NB4 (cell line): ENCODE data around the gene SPAG5.

Source experiments
- DNase-seq: peaks from one replicate; pipeline ENCODE4 v3.0.0; 2010; ENCODE audit warnings: low read depth
- H3K4me3 ChIP-seq: one replicate; pipeline ENCODE4 v1.5.1; 2011; ENCODE audit warnings: mild to moderate bottlenecking, low read depth, low read length, moderate library complexity
- MYC ChIP-seq: IDR thresholded peaks from 2 replicates; pipeline ENCODE4 v1.6.1; 2011; ENCODE audit warnings: low read depth, low read length
- POLR2A ChIP-seq: IDR thresholded peaks from 2 replicates; pipeline ENCODE4 v1.6.1; 2011; ENCODE audit warnings: mild to moderate bottlenecking; ENCODE audit not compliant: insufficient read length; ENCODE audit errors: extremely low read depth
- TF ChIP-seq, protein P1 (sequence below): IDR thresholded peaks from 2 replicates; pipeline ENCODE4 v1.6.1; 2011; ENCODE audit warnings: low read depth, low read length
- TF ChIP-seq, protein P2 (sequence below): IDR thresholded peaks from one replicate; pipeline ENCODE4 v1.5.1; 2012; ENCODE audit warnings: low read depth, low read length

The SPAG5 gene

DNA sequence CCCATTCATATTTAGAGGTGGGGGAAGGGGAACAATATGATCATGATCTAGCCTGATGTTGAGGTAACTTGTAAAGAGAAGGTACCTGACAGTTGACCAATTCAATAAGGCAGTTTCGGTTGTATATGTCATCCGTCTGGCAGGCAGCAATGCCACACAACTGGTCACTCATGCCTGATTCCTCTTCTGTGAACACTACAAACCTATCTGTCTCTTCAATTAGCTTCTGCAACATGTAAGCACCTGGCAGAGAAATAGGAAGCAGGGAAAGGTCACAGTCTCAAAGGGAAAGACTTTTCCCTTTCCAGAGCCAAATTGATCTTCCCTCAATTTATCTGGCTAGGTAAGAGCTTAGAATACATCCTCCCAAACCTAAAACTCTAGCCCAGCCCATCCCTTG is 25.3 kb upstream of the SPAG5 start:
- no peak for DNase-seq
- TF ChIP-seq POLR2A = no peak
- TF ChIP-seq, protein P1, sequence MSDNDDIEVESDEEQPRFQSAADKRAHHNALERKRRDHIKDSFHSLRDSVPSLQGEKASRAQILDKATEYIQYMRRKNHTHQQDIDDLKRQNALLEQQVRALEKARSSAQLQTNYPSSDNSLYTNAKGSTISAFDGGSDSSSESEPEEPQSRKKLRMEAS = no peak
- TF ChIP-seq, protein P2, sequence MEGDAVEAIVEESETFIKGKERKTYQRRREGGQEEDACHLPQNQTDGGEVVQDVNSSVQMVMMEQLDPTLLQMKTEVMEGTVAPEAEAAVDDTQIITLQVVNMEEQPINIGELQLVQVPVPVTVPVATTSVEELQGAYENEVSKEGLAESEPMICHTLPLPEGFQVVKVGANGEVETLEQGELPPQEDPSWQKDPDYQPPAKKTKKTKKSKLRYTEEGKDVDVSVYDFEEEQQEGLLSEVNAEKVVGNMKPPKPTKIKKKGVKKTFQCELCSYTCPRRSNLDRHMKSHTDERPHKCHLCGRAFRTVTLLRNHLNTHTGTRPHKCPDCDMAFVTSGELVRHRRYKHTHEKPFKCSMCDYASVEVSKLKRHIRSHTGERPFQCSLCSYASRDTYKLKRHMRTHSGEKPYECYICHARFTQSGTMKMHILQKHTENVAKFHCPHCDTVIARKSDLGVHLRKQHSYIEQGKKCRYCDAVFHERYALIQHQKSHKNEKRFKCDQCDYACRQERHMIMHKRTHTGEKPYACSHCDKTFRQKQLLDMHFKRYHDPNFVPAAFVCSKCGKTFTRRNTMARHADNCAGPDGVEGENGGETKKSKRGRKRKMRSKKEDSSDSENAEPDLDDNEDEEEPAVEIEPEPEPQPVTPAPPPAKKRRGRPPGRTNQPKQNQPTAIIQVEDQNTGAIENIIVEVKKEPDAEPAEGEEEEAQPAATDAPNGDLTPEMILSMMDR = no peak
- TF ChIP-seq MYC = no peak
- no peak overlapping the region for H3K4me3 ChIP-seq

DNA sequence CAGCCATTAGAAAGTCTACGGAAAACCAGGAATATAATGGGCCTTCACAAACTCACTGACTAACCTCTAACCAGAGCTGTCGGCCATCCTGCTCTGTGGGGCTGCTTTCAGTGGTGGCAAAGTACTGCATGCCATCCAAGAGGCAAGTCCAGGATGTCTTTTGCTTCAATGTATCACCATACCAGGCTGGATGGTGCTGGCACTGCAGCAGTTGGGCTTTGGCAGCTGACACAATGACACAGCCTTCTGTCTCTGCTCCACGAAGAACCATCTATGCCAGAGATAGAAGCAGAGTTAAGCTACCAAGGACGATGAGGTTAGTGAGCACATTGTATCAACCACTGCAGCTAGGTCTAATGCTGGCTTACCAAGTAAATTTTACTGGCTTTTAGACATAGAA is 24.9 kb upstream of the SPAG5 start:
- TF ChIP-seq MYC (no peak), POLR2A (no peak)
- TF ChIP-seq, protein P1 = no peak
- TF ChIP-seq, protein P2 = no peak
- DNase-seq = no peak
- no peak overlapping the region for H3K4me3 ChIP-seq

DNA sequence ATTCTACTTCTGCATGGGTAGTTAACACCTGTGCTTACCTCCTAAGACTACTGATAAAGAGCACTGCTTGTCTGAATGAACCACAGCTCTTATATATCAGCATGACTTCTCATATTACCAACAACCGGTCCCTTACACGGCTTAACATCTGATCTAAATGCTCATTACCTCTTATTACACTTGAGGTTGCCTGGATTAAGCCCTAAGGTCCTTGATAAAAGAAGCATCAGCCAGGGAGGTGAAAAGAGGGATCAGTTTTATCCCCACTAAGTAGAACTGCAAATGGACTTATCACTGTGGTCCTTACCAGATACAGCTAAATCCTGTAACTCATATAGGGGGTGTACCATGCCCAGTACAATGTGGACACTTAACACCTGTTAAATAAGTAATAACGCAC is 23.4 kb upstream of the SPAG5 start:
- TF ChIP-seq POLR2A (no peak), MYC (no peak)
- TF ChIP-seq, protein P2 = no peak
- TF ChIP-seq, protein P1 = no peak

DNA sequence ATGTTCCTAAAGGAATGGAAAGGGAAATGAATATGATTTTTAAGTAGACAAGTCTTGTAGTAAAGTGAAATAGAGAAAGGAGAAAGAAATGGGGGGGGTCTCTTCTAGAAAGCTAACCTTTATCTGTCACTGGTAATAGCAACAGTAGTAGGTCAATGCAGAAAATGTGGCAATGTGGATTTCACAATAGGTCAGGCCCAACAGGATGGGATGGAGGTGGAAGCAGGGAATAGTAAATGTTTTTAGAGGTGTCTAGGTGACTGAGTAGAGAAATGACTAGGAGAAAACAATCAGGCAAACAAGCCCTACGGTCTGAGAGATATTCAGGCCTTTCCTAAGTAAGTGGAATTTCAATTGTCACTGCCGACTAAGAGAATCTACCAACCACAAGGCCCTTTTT is 21.2 kb upstream of the SPAG5 start:
- no peak overlapping the region for H3K4me3 ChIP-seq
- no peak for DNase-seq
- TF ChIP-seq POLR2A (no peak), MYC (no peak)
- TF ChIP-seq, protein P1 = no peak
- TF ChIP-seq, protein P2 = no peak

More for the DNA sequence above, 23.4 kb upstream of the SPAG5 start:
- no peak overlapping the region for H3K4me3 ChIP-seq
- no peak for DNase-seq

DNA sequence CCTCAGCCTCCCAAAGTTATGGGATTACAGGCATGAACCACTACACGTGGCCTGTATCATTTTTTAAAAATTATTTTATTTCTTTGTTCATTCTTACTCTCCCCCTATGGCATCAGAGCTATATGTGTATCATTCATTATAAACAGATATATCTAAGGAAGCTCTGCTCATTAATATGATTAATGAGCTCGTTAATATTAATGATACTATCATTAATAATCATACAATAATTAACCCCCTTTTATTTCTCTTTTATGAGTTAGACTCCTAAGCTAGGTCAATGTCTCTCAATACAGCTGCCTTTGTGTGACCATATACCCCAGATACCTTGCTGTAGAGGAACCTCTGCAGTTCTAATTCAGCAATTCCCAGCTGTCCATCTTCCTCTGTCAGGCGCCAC is 19.6 kb upstream of the SPAG5 start:
- H3K4me3 ChIP-seq = no peak overlapping the region
- TF ChIP-seq, protein P2 = no peak
- no peak for TF ChIP-seq MYC
- DNase-seq = no peak

DNA sequence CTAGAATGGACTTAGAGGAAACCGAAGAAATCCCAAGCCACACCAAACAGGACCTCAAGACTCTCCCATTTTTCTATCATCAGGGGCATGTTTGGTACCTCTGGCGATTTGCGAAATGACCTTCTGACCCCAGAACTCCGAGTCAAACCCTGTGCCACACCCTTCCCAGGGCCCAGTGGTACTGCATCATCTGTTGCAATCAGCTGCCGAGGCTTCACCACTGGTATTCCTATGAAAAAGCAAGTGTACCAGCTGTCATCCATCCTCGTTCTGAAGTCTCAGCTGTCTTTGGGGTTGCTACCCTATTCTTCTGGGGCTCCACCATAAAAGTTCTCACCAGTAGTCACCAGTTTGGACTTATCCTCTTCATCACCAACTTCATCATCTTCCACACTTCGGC is 17.5 kb upstream of the SPAG5 start:
- no peak overlapping the region for H3K4me3 ChIP-seq
- TF ChIP-seq, protein P1 = no peak
- TF ChIP-seq POLR2A = no peak
- TF ChIP-seq, protein P2 = no peak
- TF ChIP-seq MYC = no peak
- DNase-seq = no peak
